ENCODE measurements around the gene SLC36A3.

DNA sequence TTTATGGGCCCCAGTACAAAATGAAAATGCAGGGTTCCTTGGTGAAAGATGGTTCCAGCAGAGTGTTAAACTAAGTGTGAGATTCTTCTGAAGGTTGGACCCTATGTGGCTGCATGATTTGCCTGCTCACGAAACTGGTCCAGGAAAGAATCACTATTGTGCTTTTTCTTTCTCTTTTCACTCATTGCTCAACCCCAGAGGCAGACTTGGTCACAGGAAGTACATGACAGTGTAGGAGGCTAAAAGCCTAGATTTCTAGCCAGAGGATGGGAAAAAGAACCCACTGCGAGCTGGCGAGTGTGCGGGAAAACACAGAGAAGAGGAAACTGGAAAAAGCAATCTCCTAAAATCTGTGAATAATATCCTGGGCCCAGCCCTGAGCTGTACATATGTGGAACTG lies 25.2 kb upstream of the SLC36A3 start:
- no peak for TF ChIP-seq ZFX (IDR thresholded peaks at IDR 0.05)
- no peak for TF ChIP-seq SRF (IDR thresholded peaks at IDR 0.05; ENCODE audit: low read depth)
- TF ChIP-seq, protein P1, sequence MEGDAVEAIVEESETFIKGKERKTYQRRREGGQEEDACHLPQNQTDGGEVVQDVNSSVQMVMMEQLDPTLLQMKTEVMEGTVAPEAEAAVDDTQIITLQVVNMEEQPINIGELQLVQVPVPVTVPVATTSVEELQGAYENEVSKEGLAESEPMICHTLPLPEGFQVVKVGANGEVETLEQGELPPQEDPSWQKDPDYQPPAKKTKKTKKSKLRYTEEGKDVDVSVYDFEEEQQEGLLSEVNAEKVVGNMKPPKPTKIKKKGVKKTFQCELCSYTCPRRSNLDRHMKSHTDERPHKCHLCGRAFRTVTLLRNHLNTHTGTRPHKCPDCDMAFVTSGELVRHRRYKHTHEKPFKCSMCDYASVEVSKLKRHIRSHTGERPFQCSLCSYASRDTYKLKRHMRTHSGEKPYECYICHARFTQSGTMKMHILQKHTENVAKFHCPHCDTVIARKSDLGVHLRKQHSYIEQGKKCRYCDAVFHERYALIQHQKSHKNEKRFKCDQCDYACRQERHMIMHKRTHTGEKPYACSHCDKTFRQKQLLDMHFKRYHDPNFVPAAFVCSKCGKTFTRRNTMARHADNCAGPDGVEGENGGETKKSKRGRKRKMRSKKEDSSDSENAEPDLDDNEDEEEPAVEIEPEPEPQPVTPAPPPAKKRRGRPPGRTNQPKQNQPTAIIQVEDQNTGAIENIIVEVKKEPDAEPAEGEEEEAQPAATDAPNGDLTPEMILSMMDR (IDR thresholded peaks at IDR 0.05 in 2 of 3, conservative IDR thresholded peaks at IDR 0.05 in 1 of 3; ENCODE audit: borderline replicate concordance in 1 of 3, insufficient read depth in 1 of 3, low read depth in 2 of 3, low read length in 2 of 3), result no peak
- TF ChIP-seq SP1 (IDR thresholded peaks at IDR 0.05; ENCODE audit: low read depth), result no peak
- no peak for TF ChIP-seq POLR2A (IDR thresholded peaks at IDR 0.05; ENCODE audit: borderline replicate concordance, extremely low read depth, insufficient read depth, insufficient read length)
- TF ChIP-seq, protein P2, sequence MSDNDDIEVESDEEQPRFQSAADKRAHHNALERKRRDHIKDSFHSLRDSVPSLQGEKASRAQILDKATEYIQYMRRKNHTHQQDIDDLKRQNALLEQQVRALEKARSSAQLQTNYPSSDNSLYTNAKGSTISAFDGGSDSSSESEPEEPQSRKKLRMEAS (IDR thresholded peaks at IDR 0.05), result no peak
- TF ChIP-seq EZH2phosphoT487 (IDR thresholded peaks at IDR 0.05; ENCODE audit: borderline replicate concordance), result no peak
- no peak for TF ChIP-seq POLR2AphosphoS5 (IDR thresholded peaks at IDR 0.05; ENCODE audit: low read depth, low read length)
- TF ChIP-seq, protein P3, sequence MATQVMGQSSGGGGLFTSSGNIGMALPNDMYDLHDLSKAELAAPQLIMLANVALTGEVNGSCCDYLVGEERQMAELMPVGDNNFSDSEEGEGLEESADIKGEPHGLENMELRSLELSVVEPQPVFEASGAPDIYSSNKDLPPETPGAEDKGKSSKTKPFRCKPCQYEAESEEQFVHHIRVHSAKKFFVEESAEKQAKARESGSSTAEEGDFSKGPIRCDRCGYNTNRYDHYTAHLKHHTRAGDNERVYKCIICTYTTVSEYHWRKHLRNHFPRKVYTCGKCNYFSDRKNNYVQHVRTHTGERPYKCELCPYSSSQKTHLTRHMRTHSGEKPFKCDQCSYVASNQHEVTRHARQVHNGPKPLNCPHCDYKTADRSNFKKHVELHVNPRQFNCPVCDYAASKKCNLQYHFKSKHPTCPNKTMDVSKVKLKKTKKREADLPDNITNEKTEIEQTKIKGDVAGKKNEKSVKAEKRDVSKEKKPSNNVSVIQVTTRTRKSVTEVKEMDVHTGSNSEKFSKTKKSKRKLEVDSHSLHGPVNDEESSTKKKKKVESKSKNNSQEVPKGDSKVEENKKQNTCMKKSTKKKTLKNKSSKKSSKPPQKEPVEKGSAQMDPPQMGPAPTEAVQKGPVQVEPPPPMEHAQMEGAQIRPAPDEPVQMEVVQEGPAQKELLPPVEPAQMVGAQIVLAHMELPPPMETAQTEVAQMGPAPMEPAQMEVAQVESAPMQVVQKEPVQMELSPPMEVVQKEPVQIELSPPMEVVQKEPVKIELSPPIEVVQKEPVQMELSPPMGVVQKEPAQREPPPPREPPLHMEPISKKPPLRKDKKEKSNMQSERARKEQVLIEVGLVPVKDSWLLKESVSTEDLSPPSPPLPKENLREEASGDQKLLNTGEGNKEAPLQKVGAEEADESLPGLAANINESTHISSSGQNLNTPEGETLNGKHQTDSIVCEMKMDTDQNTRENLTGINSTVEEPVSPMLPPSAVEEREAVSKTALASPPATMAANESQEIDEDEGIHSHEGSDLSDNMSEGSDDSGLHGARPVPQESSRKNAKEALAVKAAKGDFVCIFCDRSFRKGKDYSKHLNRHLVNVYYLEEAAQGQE (IDR thresholded peaks at IDR 0.05; ENCODE audit: low read depth), result no peak
- no peak for TF ChIP-seq CBX3 (IDR thresholded peaks at IDR 0.05; ENCODE audit: low read depth)
- TF ChIP-seq SIN3A (IDR thresholded peaks at IDR 0.05; ENCODE audit: low read depth), result no peak
